IMR-90 (cell line): Measurements from ENCODE around the gene SPAG7. TPM values are rescaled to one million over a fixed set of nuclear protein-coding genes. Genes with fewer than 3 reads are reported as not detected.

Experiments
- ATAC-seq: fragments of 200-7000 bp; cut with Tn5 transposase; 2 replicates; pipeline ENCODE4 v1.9.1; 2020; ENCODE audit warnings: low read depth, mild to moderate bottlenecking, moderate library complexity
- BruUV-seq: library from RNA; stranded (reverse); fragments of 400-500 nt; replicated peaks from 2 replicates; lab custom pipeline; 2021; lab: Mats Ljungman, UMichigan
- CTCF ChIA-PET: fragments of 300-600 bp; formaldehyde crosslinking; extraction: SDS; loops from one replicate; lab custom pipeline; 2021; ENCODE audit warnings: antibody characterized with exemption; lab: Yijun Ruan, JAX
- POLR2A ChIA-PET: fragments of 300-600 bp; sonication (Branson Sonifier 250); formaldehyde crosslinking; loops from one replicate; lab custom pipeline; 2022; ENCODE audit warnings: antibody characterized with exemption; ENCODE audit not compliant: unreplicated experiment; lab: Charles Lee
- DNase-seq: peaks from one replicate; pipeline ENCODE4 v3.0.0; 2013
- H2AFZ ChIP-seq: replicated peaks from 2 replicates; pipeline ENCODE3; 2013; ENCODE audit warnings: low read length, mild to moderate bottlenecking; ENCODE audit not compliant: poor library complexity
- H2AK5ac ChIP-seq: 2 replicates; pipeline ENCODE4 v1.6.1; 2013; ENCODE audit warnings: low read depth, low read length, inconsistent platforms
- H2AK9ac ChIP-seq: replicated peaks from 2 replicates; pipeline ENCODE3; 2013; ENCODE audit warnings: mild to moderate bottlenecking, low read depth, low read length, moderate library complexity; ENCODE audit not compliant: poor library complexity
- H2BK120ac ChIP-seq: 2 replicates; pipeline ENCODE4 v1.6.1; 2013; ENCODE audit warnings: low read depth, low read length, inconsistent platforms
- H2BK15ac ChIP-seq: 3 replicates; pipeline ENCODE4 v1.6.1; 2013; ENCODE audit warnings: low read depth, low read length, inconsistent platforms
- H2BK20ac ChIP-seq: 2 replicates; pipeline ENCODE4 v1.6.1; 2013; ENCODE audit warnings: low read depth, mild to moderate bottlenecking, inconsistent platforms, low read length, moderate library complexity
- H2BK5ac ChIP-seq: 2 replicates; pipeline ENCODE4 v1.6.1; 2013; ENCODE audit warnings: mild to moderate bottlenecking, low read depth, low read length, inconsistent platforms; ENCODE audit not compliant: poor library complexity, severe bottlenecking
- H3K14ac ChIP-seq: replicated peaks from 2 replicates; pipeline ENCODE4 v1.6.1; 2013; ENCODE audit warnings: low read depth, low read length, inconsistent platforms
- H3K18ac ChIP-seq: 2 replicates; pipeline ENCODE4 v1.6.1; 2013; ENCODE audit warnings: low read depth, low read length, control low read depth
- H3K23ac ChIP-seq: 2 replicates; pipeline ENCODE4 v1.6.1; 2013; ENCODE audit warnings: low read depth, low read length, inconsistent platforms
- H3K27ac ChIP-seq: 2 replicates; pipeline ENCODE4 v1.5.1; 2013; ENCODE audit warnings: mild to moderate bottlenecking, control low read depth, low read length; ENCODE audit not compliant: insufficient read depth
- H3K27me3 ChIP-seq: 2 replicates; pipeline ENCODE4 v1.6.1; 2013; ENCODE audit warnings: low read length; ENCODE audit not compliant: control insufficient read depth, insufficient read depth
- H3K36me3 ChIP-seq: 2 replicates; pipeline ENCODE4 v1.6.1; 2013; ENCODE audit warnings: low read length, mixed read lengths; ENCODE audit not compliant: control insufficient read depth, insufficient read depth
- H3K4ac ChIP-seq: 2 replicates; pipeline ENCODE4 v1.6.1; 2013; ENCODE audit warnings: low read depth, low read length, inconsistent platforms
- H3K4me1 ChIP-seq: 2 replicates; pipeline ENCODE4 v1.6.1; 2013; ENCODE audit warnings: low read length, mixed read lengths; ENCODE audit not compliant: control insufficient read depth, insufficient read depth
- H3K4me2 ChIP-seq: 2 replicates; pipeline ENCODE4 v1.6.1; 2013; ENCODE audit warnings: low read depth, mild to moderate bottlenecking, control low read depth, low read length, moderate library complexity
- H3K4me3 ChIP-seq: 2 replicates; pipeline ENCODE4 v1.5.1; 2013; ENCODE audit warnings: low read depth, mild to moderate bottlenecking, control low read depth, low read length, moderate library complexity; ENCODE audit not compliant: insufficient read depth
- H3K56ac ChIP-seq: 2 replicates; pipeline ENCODE4 v1.6.1; 2013; ENCODE audit warnings: low read length, inconsistent platforms; ENCODE audit not compliant: insufficient read depth; ENCODE audit errors: extremely low read depth
- H3K79me1 ChIP-seq, 2 experiments: 2 replicates each; pipeline ENCODE4 v1.6.1; 2013; ENCODE audit warnings: low read length in 2 of 2, inconsistent platforms in 1 of 2, low read depth in 1 of 2
- H3K9ac ChIP-seq: 2 replicates; pipeline ENCODE4 v1.6.1; 2013; ENCODE audit warnings: low read depth, low read length, control low read depth
- H3K9me1 ChIP-seq: 2 replicates; pipeline ENCODE4 v1.6.1; 2013; ENCODE audit warnings: low read length, inconsistent platforms; ENCODE audit not compliant: insufficient read depth
- H3K9me3 ChIP-seq: 2 replicates; pipeline ENCODE4 v1.6.1; 2013; ENCODE audit warnings: low read length; ENCODE audit not compliant: control insufficient read depth, insufficient read depth
- H4K20me1 ChIP-seq: 2 replicates; pipeline ENCODE4 v1.6.1; 2013; ENCODE audit warnings: low read length, inconsistent platforms; ENCODE audit not compliant: insufficient read depth
- H4K5ac ChIP-seq: 2 replicates; pipeline ENCODE4 v1.6.1; 2013; ENCODE audit warnings: mild to moderate bottlenecking, low read depth, low read length, control low read depth
- H4K8ac ChIP-seq, 2 experiments: 2 replicates each; pipeline ENCODE4 v1.6.1; 2013; ENCODE audit warnings: low read depth in 2 of 2, low read length in 2 of 2, control low read depth in 1 of 2, inconsistent platforms in 1 of 2
- H4K91ac ChIP-seq: 2 replicates; pipeline ENCODE4 v1.6.1; 2013; ENCODE audit warnings: low read depth, low read length, inconsistent platforms; ENCODE audit not compliant: insufficient read depth
- CHD1 ChIP-seq: IDR thresholded peaks from 2 replicates; pipeline ENCODE4 v1.6.1; 2012; ENCODE audit warnings: low read depth, low read length, improper control_type of control experiment
- FOS ChIP-seq: fragments of 150-350 bp; IDR thresholded peaks from 2 replicates; pipeline ENCODE4 v1.6.1; 2016; ENCODE audit warnings: low read depth, low read length
- MAFK ChIP-seq: IDR thresholded peaks from 2 replicates; pipeline ENCODE4 v1.6.1; 2012; ENCODE audit warnings: low read depth, low read length, improper control_type of control experiment
- MAZ ChIP-seq: IDR thresholded peaks from 2 replicates; pipeline ENCODE4 v1.6.1; 2012; ENCODE audit warnings: low read depth, mild to moderate bottlenecking, low read length, improper control_type of control experiment, moderate library complexity, borderline replicate concordance
- NFE2L2 ChIP-seq: fragments of 150-350 bp; IDR thresholded peaks from 2 replicates; pipeline ENCODE4 v1.6.1; 2016; ENCODE audit warnings: low read depth, mild to moderate bottlenecking, low read length
- POLR2A ChIP-seq: IDR thresholded peaks from 2 replicates; pipeline ENCODE4 v1.6.1; 2012; ENCODE audit warnings: mild to moderate bottlenecking, low read depth, low read length
- RAD21 ChIP-seq: IDR thresholded peaks from 2 replicates; pipeline ENCODE4 v1.6.1; 2012; ENCODE audit warnings: low read length, improper control_type of control experiment
- RCOR1 ChIP-seq: IDR thresholded peaks from 2 replicates; pipeline ENCODE4 v1.6.1; 2012; ENCODE audit warnings: mild to moderate bottlenecking, low read length, improper control_type of control experiment; ENCODE audit not compliant: insufficient replicate concordance
- RFX5 ChIP-seq: IDR thresholded peaks from 2 replicates; pipeline ENCODE4 v1.8.0; 2012; ENCODE audit warnings: low read depth, mild to moderate bottlenecking, low read length, moderate library complexity
- SMC3 ChIP-seq: fragments of 150-350 bp; IDR thresholded peaks from 2 replicates; pipeline ENCODE4 v1.6.1; 2016; ENCODE audit warnings: low read depth, mild to moderate bottlenecking, antibody characterized with exemption, low read length, moderate library complexity
- WGBS, 2 experiments: methylation state at CpG; one replicate each; pipeline versions ENCODE4 v1.1.5 to v1.1.7; 2013; ENCODE audit warnings: missing lambda C conversion rate in 2 of 2; ENCODE audit not compliant: insufficient read length in 1 of 2; ENCODE audit errors: extremely low coverage in 2 of 2; 5-methylcytosine and 5-hydroxymethylcytosine counted together
- dilution Hi-C: fragments of 300-500 bp; cut with HindIII; formaldehyde crosslinking; loops from one replicate; pipeline ENCODE4 v1.14.3; 2018; ENCODE audit warnings: low sequenced_read_pairs; ENCODE audit not compliant: unreplicated experiment
- in situ Hi-C: fragments of 300-500 bp; cut with MboI; formaldehyde crosslinking; loops from 3 replicates; pipeline ENCODE4 v1.14.3; 2019; ENCODE audit warnings: low sequenced_read_pairs, inconsistent platforms, mixed read lengths
- intact Hi-C: fragments of 100-400 bp; cut with micrococcal nuclease; formaldehyde crosslinking; loops from 2 replicates; pipeline ENCODE4 v1.10.0; 2022
- polyA plus RNA-seq, 3 experiments: library from polyadenylated mRNA; depleted of rRNA; stranded (reverse); fragments of >200 nt; gene quantifications; 2 replicates each; pipeline ENCODE4 v1.2.3, GENCODE V29; 2012; ENCODE audit warnings: low replicate concordance in 1 of 3
- total RNA-seq: library from RNA; depleted of rRNA; stranded (reverse); fragments of >200 nt; gene quantifications from 2 replicates; pipeline ENCODE4 v1.2.3, GENCODE V29; 2012
- TF ChIP-seq, protein P1 (sequence below): conservative IDR thresholded peaks from 2 replicates; pipeline ENCODE4 v1.5.1; 2012; ENCODE audit warnings: mild to moderate bottlenecking, low read depth, low read length, improper control_type of control experiment
- TF ChIP-seq, protein P2 (sequence below): fragments of 150-350 bp; IDR thresholded peaks from 2 replicates; pipeline ENCODE4 v1.6.1; 2016; ENCODE audit warnings: low read depth, mild to moderate bottlenecking, low read length, moderate library complexity, borderline replicate concordance
- TF ChIP-seq, protein P3 (sequence below): fragments of 150-350 bp; IDR thresholded peaks from 2 replicates; pipeline ENCODE4 v1.6.1; 2017; ENCODE audit warnings: mild to moderate bottlenecking, antibody characterized with exemption, low read length, low read depth

Gene SPAG7
- total and polyA plus RNA-seq, 2 of the 4 experiments (the other 2 are of a cell fraction): 50.2 to 108 TPM

DNA sequence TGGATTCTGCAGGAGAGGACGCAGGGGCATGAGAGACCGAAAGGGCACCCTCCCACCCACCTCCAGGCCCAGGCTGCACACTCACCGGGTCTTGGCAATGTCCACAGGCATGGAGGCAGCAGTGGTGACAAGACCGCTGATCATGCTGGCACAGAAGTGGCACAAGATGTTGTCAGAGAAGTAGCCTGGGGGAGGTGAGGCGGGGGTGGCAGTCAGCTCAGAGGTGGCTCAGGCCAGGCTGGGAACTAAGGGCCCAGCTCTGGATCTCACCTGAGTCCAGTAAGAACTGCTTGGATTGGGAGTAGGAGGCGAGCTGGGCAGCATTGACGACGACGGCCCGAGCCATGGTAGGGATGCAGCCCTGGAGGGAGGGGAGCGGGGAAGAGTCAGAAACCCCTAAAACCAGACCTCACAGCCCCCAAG, 29.5 kb downstream of the SPAG7 start:
- Histone ChIP-seq H3K4me1 (peaks cover 14% of the 10 kb centered on the region), H4K5ac (no peak overlapping the region), H3K23ac (no peak overlapping the region), H3K4me3 (no peak overlapping the region), H4K8ac (no peak overlapping the region), H2AK9ac (no peak overlapping the region), H2AFZ (no peak overlapping the region), H3K4me2 (no peak overlapping the region; the same call in 1 of the 2 replicates), H2BK20ac (no peak overlapping the region), H3K9ac (no peak overlapping the region), H3K9me3 (no peaks in the 10 kb centered on the region), H3K27me3 (no peaks in the 10 kb centered on the region), H3K4ac (no peak overlapping the region), H3K36me3 (peaks cover 26% of the 10 kb centered on the region), H2BK120ac (no peak overlapping the region), H3K56ac (no peak overlapping the region), H3K27ac (no peak overlapping the region), H3K14ac (no peak overlapping the region), H2BK5ac (no peak overlapping the region), H2AK5ac (no peak overlapping the region), H4K91ac (no peak overlapping the region), H3K18ac (no peak overlapping the region), H4K20me1 (peaks cover 19% of the 10 kb centered on the region; the same call in 1 of the 2 replicates), H2BK15ac (no peak overlapping the region), H3K9me1 (peaks cover 17% of the 10 kb centered on the region), H3K79me1 (peaks cover 17 to 42% of the 10 kb centered on the region in 2 experiments; a peak in 3 of 4 replicates)
- in situ Hi-C loops (no loop called here), dilution Hi-C loops (no loop called here), intact Hi-C loops (no loop called here)
- CTCF ChIA-PET: no interaction called here
- POLR2A ChIA-PET: no interaction called here
- DNase-seq (no peak), ATAC-seq (no peak)
- TF ChIP-seq SMC3 (no peak), POLR2A (no peak), RFX5 (no peak), RCOR1 (no peak), NFE2L2 (no peak), FOS (no peak), CHD1 (no peak), MAZ (no peak), RAD21 (no peak), MAFK (no peak)
- TF ChIP-seq, protein P1, sequence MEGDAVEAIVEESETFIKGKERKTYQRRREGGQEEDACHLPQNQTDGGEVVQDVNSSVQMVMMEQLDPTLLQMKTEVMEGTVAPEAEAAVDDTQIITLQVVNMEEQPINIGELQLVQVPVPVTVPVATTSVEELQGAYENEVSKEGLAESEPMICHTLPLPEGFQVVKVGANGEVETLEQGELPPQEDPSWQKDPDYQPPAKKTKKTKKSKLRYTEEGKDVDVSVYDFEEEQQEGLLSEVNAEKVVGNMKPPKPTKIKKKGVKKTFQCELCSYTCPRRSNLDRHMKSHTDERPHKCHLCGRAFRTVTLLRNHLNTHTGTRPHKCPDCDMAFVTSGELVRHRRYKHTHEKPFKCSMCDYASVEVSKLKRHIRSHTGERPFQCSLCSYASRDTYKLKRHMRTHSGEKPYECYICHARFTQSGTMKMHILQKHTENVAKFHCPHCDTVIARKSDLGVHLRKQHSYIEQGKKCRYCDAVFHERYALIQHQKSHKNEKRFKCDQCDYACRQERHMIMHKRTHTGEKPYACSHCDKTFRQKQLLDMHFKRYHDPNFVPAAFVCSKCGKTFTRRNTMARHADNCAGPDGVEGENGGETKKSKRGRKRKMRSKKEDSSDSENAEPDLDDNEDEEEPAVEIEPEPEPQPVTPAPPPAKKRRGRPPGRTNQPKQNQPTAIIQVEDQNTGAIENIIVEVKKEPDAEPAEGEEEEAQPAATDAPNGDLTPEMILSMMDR: no peak
- TF ChIP-seq, protein P2, sequence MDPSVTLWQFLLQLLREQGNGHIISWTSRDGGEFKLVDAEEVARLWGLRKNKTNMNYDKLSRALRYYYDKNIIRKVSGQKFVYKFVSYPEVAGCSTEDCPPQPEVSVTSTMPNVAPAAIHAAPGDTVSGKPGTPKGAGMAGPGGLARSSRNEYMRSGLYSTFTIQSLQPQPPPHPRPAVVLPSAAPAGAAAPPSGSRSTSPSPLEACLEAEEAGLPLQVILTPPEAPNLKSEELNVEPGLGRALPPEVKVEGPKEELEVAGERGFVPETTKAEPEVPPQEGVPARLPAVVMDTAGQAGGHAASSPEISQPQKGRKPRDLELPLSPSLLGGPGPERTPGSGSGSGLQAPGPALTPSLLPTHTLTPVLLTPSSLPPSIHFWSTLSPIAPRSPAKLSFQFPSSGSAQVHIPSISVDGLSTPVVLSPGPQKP: no peak
- TF ChIP-seq, protein P3, sequence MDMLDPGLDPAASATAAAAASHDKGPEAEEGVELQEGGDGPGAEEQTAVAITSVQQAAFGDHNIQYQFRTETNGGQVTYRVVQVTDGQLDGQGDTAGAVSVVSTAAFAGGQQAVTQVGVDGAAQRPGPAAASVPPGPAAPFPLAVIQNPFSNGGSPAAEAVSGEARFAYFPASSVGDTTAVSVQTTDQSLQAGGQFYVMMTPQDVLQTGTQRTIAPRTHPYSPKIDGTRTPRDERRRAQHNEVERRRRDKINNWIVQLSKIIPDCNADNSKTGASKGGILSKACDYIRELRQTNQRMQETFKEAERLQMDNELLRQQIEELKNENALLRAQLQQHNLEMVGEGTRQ: no peak
- WGBS, 2 experiments: no CpG with 5 or more reads among the region's 11 CpGs
- BruUV-seq: no TSS peak
